ENCODE data around the gene HOXD1. TPM values are rescaled to one million over a fixed set of nuclear protein-coding genes. Genes with fewer than 3 reads are reported as not detected.

The HOXD1 gene
- total RNA-seq, 4 donors from 2014 or later: 0.44 to 1.8 (median 0.63) TPM; not detected in 1

DNA sequence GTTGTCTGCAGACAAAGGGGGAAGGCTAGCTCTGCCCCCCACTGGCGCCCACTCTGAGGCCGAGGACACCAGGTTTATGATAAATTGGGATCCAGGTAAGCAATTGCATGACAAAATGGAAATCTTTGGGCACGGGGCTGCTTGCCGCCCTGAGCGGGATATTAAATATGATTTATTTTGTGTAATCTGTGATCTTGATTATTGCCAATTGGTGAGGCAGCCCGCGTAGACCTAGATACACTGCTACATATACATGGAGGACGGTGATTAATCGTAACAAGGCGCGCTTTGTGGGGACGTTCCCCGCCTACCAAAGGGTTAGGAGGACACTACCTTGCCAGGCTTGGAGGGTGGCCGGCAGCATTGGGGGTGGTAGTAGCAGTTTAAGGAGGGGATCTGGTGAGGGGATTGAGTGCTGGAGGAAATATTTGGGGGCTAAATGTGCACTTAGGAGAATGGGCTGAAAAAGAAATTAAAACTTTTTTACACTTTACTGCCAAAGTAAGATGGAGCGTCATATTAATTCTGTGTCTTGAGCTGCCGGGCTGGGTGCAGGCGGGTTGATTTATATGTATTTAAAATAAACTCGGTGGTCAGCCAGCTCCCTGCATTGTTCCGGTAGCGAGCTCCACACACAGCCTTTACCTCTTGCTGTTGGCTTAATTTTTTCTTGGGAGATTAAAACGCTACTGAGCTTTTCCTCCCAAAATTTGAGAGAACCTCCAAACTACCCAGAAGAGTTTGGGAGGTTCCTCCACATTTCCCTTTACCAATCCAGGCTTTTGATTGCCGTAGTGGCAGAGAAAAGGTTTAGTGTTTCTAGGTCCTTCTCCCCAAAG lies 27.3 kb upstream of the HOXD1 start:
- TF ChIP-seq, protein P1, sequence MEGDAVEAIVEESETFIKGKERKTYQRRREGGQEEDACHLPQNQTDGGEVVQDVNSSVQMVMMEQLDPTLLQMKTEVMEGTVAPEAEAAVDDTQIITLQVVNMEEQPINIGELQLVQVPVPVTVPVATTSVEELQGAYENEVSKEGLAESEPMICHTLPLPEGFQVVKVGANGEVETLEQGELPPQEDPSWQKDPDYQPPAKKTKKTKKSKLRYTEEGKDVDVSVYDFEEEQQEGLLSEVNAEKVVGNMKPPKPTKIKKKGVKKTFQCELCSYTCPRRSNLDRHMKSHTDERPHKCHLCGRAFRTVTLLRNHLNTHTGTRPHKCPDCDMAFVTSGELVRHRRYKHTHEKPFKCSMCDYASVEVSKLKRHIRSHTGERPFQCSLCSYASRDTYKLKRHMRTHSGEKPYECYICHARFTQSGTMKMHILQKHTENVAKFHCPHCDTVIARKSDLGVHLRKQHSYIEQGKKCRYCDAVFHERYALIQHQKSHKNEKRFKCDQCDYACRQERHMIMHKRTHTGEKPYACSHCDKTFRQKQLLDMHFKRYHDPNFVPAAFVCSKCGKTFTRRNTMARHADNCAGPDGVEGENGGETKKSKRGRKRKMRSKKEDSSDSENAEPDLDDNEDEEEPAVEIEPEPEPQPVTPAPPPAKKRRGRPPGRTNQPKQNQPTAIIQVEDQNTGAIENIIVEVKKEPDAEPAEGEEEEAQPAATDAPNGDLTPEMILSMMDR (IDR thresholded peaks at IDR 0.05): no peak
- no peak for TF ChIP-seq EP300 (IDR thresholded peaks at IDR 0.05)
- TF ChIP-seq POLR2A (IDR thresholded peaks at IDR 0.05): no peak
- 66% methylated on average over 22 of the region's 22 CpGs for WGBS, 2 donors
- peaks cover 0 to 9% (median 0%) of the 10 kb centered on the region in 4 donors for H3K9me3 ChIP-seq
- no peak for DNase-seq (ENCODE audit: low spot score in 2 of 2)
- H3K36me3 ChIP-seq: no peaks in the 10 kb centered on the region
- H3K4me3 ChIP-seq: peak overlapping the region in 2 of 4 donors; percentile 4 to 36
- H3K4me1 ChIP-seq: peaks cover 0 to 57% (median 9%) of the 10 kb centered on the region in 4 donors
- no peak overlapping the region for H3K27ac ChIP-seq
- peaks cover 6 to 100% of the 10 kb centered on the region in 2 donors for H3K27me3 ChIP-seq

DNA sequence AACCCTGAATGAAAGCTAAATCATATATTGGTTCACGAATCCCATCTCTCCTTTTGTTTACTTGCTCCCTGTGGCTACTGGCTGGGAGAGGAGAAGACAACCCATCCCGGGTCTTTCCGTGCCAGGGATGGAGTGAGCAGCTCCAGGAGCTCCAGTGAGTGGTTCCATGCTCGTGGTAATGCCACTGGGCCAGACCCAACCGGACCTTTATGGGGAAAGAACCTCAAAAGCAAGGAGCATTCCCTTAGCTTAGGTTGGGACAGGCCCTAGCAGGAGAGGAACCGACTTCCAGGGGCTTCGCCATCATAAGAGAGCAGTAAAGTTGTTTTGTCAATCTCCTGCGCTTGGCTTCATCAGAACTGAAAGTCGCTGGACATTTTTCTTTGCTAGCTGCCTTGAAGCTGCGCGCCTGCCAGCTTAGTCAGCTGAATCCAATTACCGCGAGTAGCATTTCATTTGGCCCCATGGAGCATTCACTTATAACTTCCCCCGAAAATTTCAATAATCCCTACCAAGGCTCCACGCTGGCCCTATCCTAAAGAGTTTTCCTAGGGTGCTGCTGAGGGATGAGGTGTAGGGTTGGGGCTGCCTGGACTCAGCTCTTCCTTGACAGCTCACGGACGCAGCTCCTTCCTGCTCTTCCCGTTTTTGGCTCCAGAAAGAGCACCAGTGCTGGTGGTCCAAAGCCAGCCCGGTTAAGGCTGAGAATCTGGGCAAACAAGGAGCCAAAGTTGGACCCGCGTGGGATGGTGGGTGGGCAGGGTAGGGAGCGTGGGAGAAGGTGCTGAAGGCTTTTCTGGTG lies 26.4 kb upstream of the HOXD1 start:
- Histone ChIP-seq H3K27ac (no peak overlapping the region), H3K4me3 (peak overlapping the region in 2 of 4 donors; percentile 4 to 17)

DNA sequence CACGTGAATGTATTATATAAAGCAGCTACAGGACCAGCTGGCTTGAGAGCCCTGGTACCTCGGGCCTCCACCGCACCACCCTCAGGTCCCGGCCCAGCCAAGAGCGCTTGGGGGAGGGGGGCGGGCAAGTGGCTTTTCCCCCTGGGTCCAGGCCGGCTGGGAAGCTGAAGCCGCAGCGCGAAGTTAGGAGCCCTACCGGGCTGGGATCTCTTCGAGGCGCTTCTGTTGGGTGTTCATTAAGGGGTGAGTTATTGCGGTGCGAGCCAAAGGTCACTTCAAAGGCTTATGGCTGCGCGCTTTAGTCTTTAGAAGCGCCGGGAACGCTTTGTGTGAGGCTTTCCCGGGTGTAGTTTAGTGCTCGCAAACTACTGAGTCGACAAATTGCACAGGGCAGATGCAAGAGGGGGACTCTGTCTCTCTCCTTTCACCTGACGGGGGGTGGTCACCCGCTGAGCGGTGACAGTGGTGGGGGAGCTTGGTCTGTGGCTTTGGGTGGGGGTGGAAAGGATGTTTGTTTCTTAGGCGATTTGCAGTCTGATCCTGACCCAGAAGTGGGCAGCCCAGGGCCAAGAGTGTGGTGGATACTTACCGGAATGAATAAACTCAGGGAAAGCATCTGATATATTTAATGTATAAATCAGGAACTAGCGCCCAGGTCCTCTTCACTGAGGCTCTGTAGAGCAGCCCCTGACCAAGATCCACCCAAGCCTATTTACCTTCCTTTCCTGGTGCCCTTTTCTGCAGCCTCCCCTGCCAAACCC lies 25.4 kb upstream of the HOXD1 start:
- Histone ChIP-seq H3K4me3 (no peak overlapping the region), H3K36me3 (no peaks in the 10 kb centered on the region), H3K4me1 (peaks cover 0 to 45% (median 9%) of the 10 kb centered on the region in 4 donors), H3K9me3 (peaks cover 0 to 9% (median 0%) of the 10 kb centered on the region in 4 donors), H3K27ac (no peak overlapping the region), H3K27me3 (peaks cover 6 to 87% of the 10 kb centered on the region in 2 donors)
- no peak for DNase-seq (ENCODE audit: low spot score in 2 of 2)
- 37 to 40% methylated on average over 29 of the region's 29 CpGs for WGBS, 2 donors
- no peak for TF ChIP-seq EP300 (IDR thresholded peaks at IDR 0.05)
- TF ChIP-seq POLR2A (IDR thresholded peaks at IDR 0.05): no peak
- TF ChIP-seq, protein P1 (IDR thresholded peaks at IDR 0.05): no peak

More for the DNA sequence above, 26.4 kb upstream of the HOXD1 start:
- TF ChIP-seq POLR2A (IDR thresholded peaks at IDR 0.05) (no peak), EP300 (IDR thresholded peaks at IDR 0.05) (no peak)
- TF ChIP-seq, protein P1 (IDR thresholded peaks at IDR 0.05): no peak
- no peaks in the 10 kb centered on the region for H3K36me3 ChIP-seq
- peaks cover 0 to 9% (median 0%) of the 10 kb centered on the region in 4 donors for H3K9me3 ChIP-seq
- WGBS, 2 donors: 30 to 33% methylated on average over 22 of the region's 22 CpGs
- H3K27me3 ChIP-seq: peaks cover 6 to 92% of the 10 kb centered on the region in 2 donors
- DNase-seq (ENCODE audit: low spot score in 2 of 2): no peak
- peaks cover 0 to 54% (median 9%) of the 10 kb centered on the region in 4 donors for H3K4me1 ChIP-seq

DNA sequence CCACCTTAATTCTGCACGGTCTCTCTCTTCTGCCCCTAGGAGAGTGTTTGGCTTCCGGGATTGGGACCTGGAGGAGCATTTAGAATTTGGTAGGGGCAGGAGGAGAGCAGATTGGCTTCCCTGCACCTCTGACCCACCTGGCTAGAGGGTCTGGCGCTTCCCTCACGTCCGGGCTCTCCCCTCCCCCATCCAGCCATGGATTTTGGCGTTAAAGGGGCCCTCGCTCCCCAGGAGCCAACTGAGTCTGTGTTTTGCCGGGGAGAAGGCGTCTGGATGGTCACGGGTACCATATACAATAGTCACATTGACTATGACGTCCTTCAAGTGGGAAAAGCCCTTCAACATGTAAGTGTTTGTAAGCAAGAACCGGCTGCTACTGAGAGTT lies 24.8 kb upstream of the HOXD1 start:
- Histone ChIP-seq H3K36me3 (no peaks in the 10 kb centered on the region), H3K27me3 (peaks cover 6 to 87% of the 10 kb centered on the region in 2 donors), H3K4me3 (no peak overlapping the region), H3K9me3 (peaks cover 0 to 9% (median 0%) of the 10 kb centered on the region in 4 donors), H3K27ac (no peak overlapping the region), H3K4me1 (peaks cover 0 to 45% (median 9%) of the 10 kb centered on the region in 4 donors)
- no peak for DNase-seq (ENCODE audit: low spot score in 2 of 2)
- TF ChIP-seq POLR2A (IDR thresholded peaks at IDR 0.05) (no peak), EP300 (IDR thresholded peaks at IDR 0.05) (no peak)
- TF ChIP-seq, protein P1 (IDR thresholded peaks at IDR 0.05): no peak
- WGBS, 2 donors: 39 to 44% methylated on average over 12 of the region's 12 CpGs

Data from tibial nerve (tissue), 4 donors.